IMR-90 (cell line): ENCODE data around the gene MTIF2. TPM values are rescaled to one million over a fixed set of nuclear protein-coding genes. Genes with fewer than 3 reads are reported as not detected.

Source experiments
- ATAC-seq: fragments of 200-7000 bp; cut with Tn5 transposase; 2 replicates; pipeline ENCODE4 v1.9.1; 2020; ENCODE audit warnings: low read depth, mild to moderate bottlenecking, moderate library complexity
- BruUV-seq: library from RNA; stranded (reverse); fragments of 400-500 nt; replicated peaks from 2 replicates; lab custom pipeline; 2021; lab: Mats Ljungman, UMichigan
- CTCF ChIA-PET: fragments of 300-600 bp; formaldehyde crosslinking; extraction: SDS; loops from one replicate; lab custom pipeline; 2021; ENCODE audit warnings: antibody characterized with exemption; lab: Yijun Ruan, JAX
- POLR2A ChIA-PET: fragments of 300-600 bp; sonication (Branson Sonifier 250); formaldehyde crosslinking; loops from one replicate; lab custom pipeline; 2022; ENCODE audit warnings: antibody characterized with exemption; ENCODE audit not compliant: unreplicated experiment; lab: Charles Lee
- DNase-seq: peaks from one replicate; pipeline ENCODE4 v3.0.0; 2013
- H2AFZ ChIP-seq: replicated peaks from 2 replicates; pipeline ENCODE3; 2013; ENCODE audit warnings: low read length, mild to moderate bottlenecking; ENCODE audit not compliant: poor library complexity
- H2AK5ac ChIP-seq: 2 replicates; pipeline ENCODE4 v1.6.1; 2013; ENCODE audit warnings: low read depth, low read length, inconsistent platforms
- H2AK9ac ChIP-seq: replicated peaks from 2 replicates; pipeline ENCODE3; 2013; ENCODE audit warnings: mild to moderate bottlenecking, low read depth, low read length, moderate library complexity; ENCODE audit not compliant: poor library complexity
- H2BK120ac ChIP-seq: 2 replicates; pipeline ENCODE4 v1.6.1; 2013; ENCODE audit warnings: low read depth, low read length, inconsistent platforms
- H2BK15ac ChIP-seq: 3 replicates; pipeline ENCODE4 v1.6.1; 2013; ENCODE audit warnings: low read depth, low read length, inconsistent platforms
- H2BK20ac ChIP-seq: 2 replicates; pipeline ENCODE4 v1.6.1; 2013; ENCODE audit warnings: low read depth, mild to moderate bottlenecking, inconsistent platforms, low read length, moderate library complexity
- H2BK5ac ChIP-seq: 2 replicates; pipeline ENCODE4 v1.6.1; 2013; ENCODE audit warnings: mild to moderate bottlenecking, low read depth, low read length, inconsistent platforms; ENCODE audit not compliant: poor library complexity, severe bottlenecking
- H3K14ac ChIP-seq: replicated peaks from 2 replicates; pipeline ENCODE4 v1.6.1; 2013; ENCODE audit warnings: low read depth, low read length, inconsistent platforms
- H3K18ac ChIP-seq: 2 replicates; pipeline ENCODE4 v1.6.1; 2013; ENCODE audit warnings: low read depth, low read length, control low read depth
- H3K23ac ChIP-seq: 2 replicates; pipeline ENCODE4 v1.6.1; 2013; ENCODE audit warnings: low read depth, low read length, inconsistent platforms
- H3K27ac ChIP-seq: 2 replicates; pipeline ENCODE4 v1.5.1; 2013; ENCODE audit warnings: mild to moderate bottlenecking, control low read depth, low read length; ENCODE audit not compliant: insufficient read depth
- H3K27me3 ChIP-seq: 2 replicates; pipeline ENCODE4 v1.6.1; 2013; ENCODE audit warnings: low read length; ENCODE audit not compliant: control insufficient read depth, insufficient read depth
- H3K36me3 ChIP-seq: 2 replicates; pipeline ENCODE4 v1.6.1; 2013; ENCODE audit warnings: low read length, mixed read lengths; ENCODE audit not compliant: control insufficient read depth, insufficient read depth
- H3K4ac ChIP-seq: 2 replicates; pipeline ENCODE4 v1.6.1; 2013; ENCODE audit warnings: low read depth, low read length, inconsistent platforms
- H3K4me1 ChIP-seq: 2 replicates; pipeline ENCODE4 v1.6.1; 2013; ENCODE audit warnings: low read length, mixed read lengths; ENCODE audit not compliant: control insufficient read depth, insufficient read depth
- H3K4me2 ChIP-seq: 2 replicates; pipeline ENCODE4 v1.6.1; 2013; ENCODE audit warnings: low read depth, mild to moderate bottlenecking, control low read depth, low read length, moderate library complexity
- H3K4me3 ChIP-seq: 2 replicates; pipeline ENCODE4 v1.5.1; 2013; ENCODE audit warnings: low read depth, mild to moderate bottlenecking, control low read depth, low read length, moderate library complexity; ENCODE audit not compliant: insufficient read depth
- H3K56ac ChIP-seq: 2 replicates; pipeline ENCODE4 v1.6.1; 2013; ENCODE audit warnings: low read length, inconsistent platforms; ENCODE audit not compliant: insufficient read depth; ENCODE audit errors: extremely low read depth
- H3K79me1 ChIP-seq, 2 experiments: 2 replicates each; pipeline ENCODE4 v1.6.1; 2013; ENCODE audit warnings: low read length in 2 of 2, inconsistent platforms in 1 of 2, low read depth in 1 of 2
- H3K9ac ChIP-seq: 2 replicates; pipeline ENCODE4 v1.6.1; 2013; ENCODE audit warnings: low read depth, low read length, control low read depth
- H3K9me1 ChIP-seq: 2 replicates; pipeline ENCODE4 v1.6.1; 2013; ENCODE audit warnings: low read length, inconsistent platforms; ENCODE audit not compliant: insufficient read depth
- H3K9me3 ChIP-seq: 2 replicates; pipeline ENCODE4 v1.6.1; 2013; ENCODE audit warnings: low read length; ENCODE audit not compliant: control insufficient read depth, insufficient read depth
- H4K20me1 ChIP-seq: 2 replicates; pipeline ENCODE4 v1.6.1; 2013; ENCODE audit warnings: low read length, inconsistent platforms; ENCODE audit not compliant: insufficient read depth
- H4K5ac ChIP-seq: 2 replicates; pipeline ENCODE4 v1.6.1; 2013; ENCODE audit warnings: mild to moderate bottlenecking, low read depth, low read length, control low read depth
- H4K8ac ChIP-seq, 2 experiments: 2 replicates each; pipeline ENCODE4 v1.6.1; 2013; ENCODE audit warnings: low read depth in 2 of 2, low read length in 2 of 2, control low read depth in 1 of 2, inconsistent platforms in 1 of 2
- H4K91ac ChIP-seq: 2 replicates; pipeline ENCODE4 v1.6.1; 2013; ENCODE audit warnings: low read depth, low read length, inconsistent platforms; ENCODE audit not compliant: insufficient read depth
- BHLHE40 ChIP-seq: fragments of 150-350 bp; IDR thresholded peaks from 2 replicates; pipeline ENCODE4 v1.6.1; 2016; ENCODE audit warnings: mild to moderate bottlenecking, low read depth, low read length
- CEBPB ChIP-seq: IDR thresholded peaks from 2 replicates; pipeline ENCODE4 v1.6.1; 2012; ENCODE audit warnings: low read depth, low read length, improper control_type of control experiment
- CHD1 ChIP-seq: IDR thresholded peaks from 2 replicates; pipeline ENCODE4 v1.6.1; 2012; ENCODE audit warnings: low read depth, low read length, improper control_type of control experiment
- CTCF ChIP-seq: conservative IDR thresholded peaks from 2 replicates; pipeline ENCODE4 v1.5.1; 2012; ENCODE audit warnings: mild to moderate bottlenecking, low read depth, low read length, improper control_type of control experiment
- FOS ChIP-seq: fragments of 150-350 bp; IDR thresholded peaks from 2 replicates; pipeline ENCODE4 v1.6.1; 2016; ENCODE audit warnings: low read depth, low read length
- MAFK ChIP-seq: IDR thresholded peaks from 2 replicates; pipeline ENCODE4 v1.6.1; 2012; ENCODE audit warnings: low read depth, low read length, improper control_type of control experiment
- MAZ ChIP-seq: IDR thresholded peaks from 2 replicates; pipeline ENCODE4 v1.6.1; 2012; ENCODE audit warnings: low read depth, mild to moderate bottlenecking, low read length, improper control_type of control experiment, moderate library complexity, borderline replicate concordance
- MXI1 ChIP-seq: IDR thresholded peaks from 2 replicates; pipeline ENCODE4 v1.6.1; 2012; ENCODE audit warnings: low read depth, mild to moderate bottlenecking, low read length, moderate library complexity, borderline replicate concordance
- NFE2L2 ChIP-seq: fragments of 150-350 bp; IDR thresholded peaks from 2 replicates; pipeline ENCODE4 v1.6.1; 2016; ENCODE audit warnings: low read depth, mild to moderate bottlenecking, low read length
- POLR2A ChIP-seq: IDR thresholded peaks from 2 replicates; pipeline ENCODE4 v1.6.1; 2012; ENCODE audit warnings: mild to moderate bottlenecking, low read depth, low read length
- RAD21 ChIP-seq: IDR thresholded peaks from 2 replicates; pipeline ENCODE4 v1.6.1; 2012; ENCODE audit warnings: low read length, improper control_type of control experiment
- RCOR1 ChIP-seq: IDR thresholded peaks from 2 replicates; pipeline ENCODE4 v1.6.1; 2012; ENCODE audit warnings: mild to moderate bottlenecking, low read length, improper control_type of control experiment; ENCODE audit not compliant: insufficient replicate concordance
- RFX5 ChIP-seq: IDR thresholded peaks from 2 replicates; pipeline ENCODE4 v1.8.0; 2012; ENCODE audit warnings: low read depth, mild to moderate bottlenecking, low read length, moderate library complexity
- SMC3 ChIP-seq: fragments of 150-350 bp; IDR thresholded peaks from 2 replicates; pipeline ENCODE4 v1.6.1; 2016; ENCODE audit warnings: low read depth, mild to moderate bottlenecking, antibody characterized with exemption, low read length, moderate library complexity
- USF2 ChIP-seq: fragments of 150-350 bp; IDR thresholded peaks from 2 replicates; pipeline ENCODE4 v1.6.1; 2017; ENCODE audit warnings: mild to moderate bottlenecking, antibody characterized with exemption, low read length, low read depth
- WGBS, 2 experiments: methylation state at CpG; one replicate each; pipeline versions ENCODE4 v1.1.5 to v1.1.7; 2013; ENCODE audit warnings: missing lambda C conversion rate in 2 of 2; ENCODE audit not compliant: insufficient read length in 1 of 2; ENCODE audit errors: extremely low coverage in 2 of 2; 5-methylcytosine and 5-hydroxymethylcytosine counted together
- dilution Hi-C: fragments of 300-500 bp; cut with HindIII; formaldehyde crosslinking; loops from one replicate; pipeline ENCODE4 v1.14.3; 2018; ENCODE audit warnings: low sequenced_read_pairs; ENCODE audit not compliant: unreplicated experiment
- in situ Hi-C: fragments of 300-500 bp; cut with MboI; formaldehyde crosslinking; loops from 3 replicates; pipeline ENCODE4 v1.14.3; 2019; ENCODE audit warnings: low sequenced_read_pairs, inconsistent platforms, mixed read lengths
- intact Hi-C: fragments of 100-400 bp; cut with micrococcal nuclease; formaldehyde crosslinking; loops from 2 replicates; pipeline ENCODE4 v1.10.0; 2022
- polyA plus RNA-seq, 3 experiments: library from polyadenylated mRNA; depleted of rRNA; stranded (reverse); fragments of >200 nt; gene quantifications; 2 replicates each; pipeline ENCODE4 v1.2.3, GENCODE V29; 2012; ENCODE audit warnings: low replicate concordance in 1 of 3
- total RNA-seq: library from RNA; depleted of rRNA; stranded (reverse); fragments of >200 nt; gene quantifications from 2 replicates; pipeline ENCODE4 v1.2.3, GENCODE V29; 2012
- TF ChIP-seq, protein P1 (sequence below): fragments of 150-350 bp; IDR thresholded peaks from 2 replicates; pipeline ENCODE4 v1.6.1; 2016; ENCODE audit warnings: low read depth, mild to moderate bottlenecking, low read length, moderate library complexity, borderline replicate concordance

MTIF2 gene
- total and polyA plus RNA-seq, 2 of the 4 experiments (the other 2 are of a cell fraction) = 10.8 to 22.6 TPM

DNA sequence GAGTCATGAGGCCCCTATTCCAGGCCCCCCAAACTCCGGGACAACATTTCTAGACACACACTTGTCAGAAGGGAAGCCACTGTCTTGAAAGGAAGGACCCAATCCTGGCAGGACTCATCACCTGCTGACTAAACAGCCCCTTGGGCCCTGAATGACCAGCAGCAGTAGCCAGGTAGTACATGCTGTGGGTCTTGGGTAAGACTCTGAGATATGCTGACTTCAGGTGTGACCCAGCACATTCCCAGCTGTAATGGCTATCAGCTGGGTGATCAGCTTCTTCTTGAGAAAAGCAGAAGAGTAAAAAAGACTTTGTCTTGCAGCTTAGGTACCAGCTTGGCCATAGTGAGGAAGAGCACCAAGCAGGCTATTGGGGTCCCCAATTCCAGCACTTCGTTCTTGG lies 72.5 kb downstream of the MTIF2 start:
- 70% methylated on average over 2 of the region's 2 CpGs; no CpG with 5 or more reads in 1 of the 2 experiments for WGBS, 2 experiments
- Histone ChIP-seq H3K4me2 (no peak overlapping the region), H3K27me3 (no peaks in the 10 kb centered on the region), H3K9ac (no peak overlapping the region), H2AK9ac (no peak overlapping the region), H2AFZ (no peak overlapping the region), H4K20me1 (no peaks in the 10 kb centered on the region), H2BK20ac (no peak overlapping the region), H2BK5ac (no peak overlapping the region), H4K5ac (no peak overlapping the region), H3K9me1 (no peaks in the 10 kb centered on the region), H3K79me1 (no peaks in the 10 kb centered on the region; a peak in 1 of 4 replicates), H2BK15ac (no peak overlapping the region), H2BK120ac (no peak overlapping the region), H3K27ac (no peak overlapping the region), H3K9me3 (peaks cover 2% of the 10 kb centered on the region; the same call in 1 of the 2 replicates), H3K4me1 (no peaks in the 10 kb centered on the region), H3K4ac (no peak overlapping the region), H3K36me3 (peaks cover 10% of the 10 kb centered on the region), H3K56ac (no peak overlapping the region), H4K91ac (no peak overlapping the region), H3K4me3 (no peak overlapping the region), H3K18ac (no peak overlapping the region), H4K8ac (no peak overlapping the region), H2AK5ac (no peak overlapping the region), H3K14ac (no peak overlapping the region), H3K23ac (no peak overlapping the region)
- intact Hi-C loops = no loop called here
- ChIA-PET CTCF (no interaction called here), POLR2A (no interaction called here)
- TF ChIP-seq CTCF (no peak), MAZ (no peak), POLR2A (no peak), MXI1 (no peak), RFX5 (no peak), CHD1 (no peak), RAD21 (no peak), BHLHE40 (no peak), NFE2L2 (no peak), FOS (no peak), SMC3 (no peak), USF2 (no peak), MAFK (no peak), RCOR1 (no peak), CEBPB (no peak)
- TF ChIP-seq, protein P1, sequence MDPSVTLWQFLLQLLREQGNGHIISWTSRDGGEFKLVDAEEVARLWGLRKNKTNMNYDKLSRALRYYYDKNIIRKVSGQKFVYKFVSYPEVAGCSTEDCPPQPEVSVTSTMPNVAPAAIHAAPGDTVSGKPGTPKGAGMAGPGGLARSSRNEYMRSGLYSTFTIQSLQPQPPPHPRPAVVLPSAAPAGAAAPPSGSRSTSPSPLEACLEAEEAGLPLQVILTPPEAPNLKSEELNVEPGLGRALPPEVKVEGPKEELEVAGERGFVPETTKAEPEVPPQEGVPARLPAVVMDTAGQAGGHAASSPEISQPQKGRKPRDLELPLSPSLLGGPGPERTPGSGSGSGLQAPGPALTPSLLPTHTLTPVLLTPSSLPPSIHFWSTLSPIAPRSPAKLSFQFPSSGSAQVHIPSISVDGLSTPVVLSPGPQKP = no peak
- dilution Hi-C loops = no loop called here
- ATAC-seq (no peak), DNase-seq (no peak)
- in situ Hi-C loops = loop anchor here (25.0 kb wide), 1 partner anchor 1059 kb away; no protein-coding TSS in a partner anchor
- no TSS peak for BruUV-seq
